Fibroblast of skin of left biceps (primary cell): ENCODE measurements around the gene SRA1.

Source experiments
- DNase-seq, 2 experiments: peaks; one replicate each; pipeline ENCODE4 v3.0.0-alpha.2; 2013; ENCODE audit warnings: low read depth in 2 of 2

Gene SRA1

DNA sequence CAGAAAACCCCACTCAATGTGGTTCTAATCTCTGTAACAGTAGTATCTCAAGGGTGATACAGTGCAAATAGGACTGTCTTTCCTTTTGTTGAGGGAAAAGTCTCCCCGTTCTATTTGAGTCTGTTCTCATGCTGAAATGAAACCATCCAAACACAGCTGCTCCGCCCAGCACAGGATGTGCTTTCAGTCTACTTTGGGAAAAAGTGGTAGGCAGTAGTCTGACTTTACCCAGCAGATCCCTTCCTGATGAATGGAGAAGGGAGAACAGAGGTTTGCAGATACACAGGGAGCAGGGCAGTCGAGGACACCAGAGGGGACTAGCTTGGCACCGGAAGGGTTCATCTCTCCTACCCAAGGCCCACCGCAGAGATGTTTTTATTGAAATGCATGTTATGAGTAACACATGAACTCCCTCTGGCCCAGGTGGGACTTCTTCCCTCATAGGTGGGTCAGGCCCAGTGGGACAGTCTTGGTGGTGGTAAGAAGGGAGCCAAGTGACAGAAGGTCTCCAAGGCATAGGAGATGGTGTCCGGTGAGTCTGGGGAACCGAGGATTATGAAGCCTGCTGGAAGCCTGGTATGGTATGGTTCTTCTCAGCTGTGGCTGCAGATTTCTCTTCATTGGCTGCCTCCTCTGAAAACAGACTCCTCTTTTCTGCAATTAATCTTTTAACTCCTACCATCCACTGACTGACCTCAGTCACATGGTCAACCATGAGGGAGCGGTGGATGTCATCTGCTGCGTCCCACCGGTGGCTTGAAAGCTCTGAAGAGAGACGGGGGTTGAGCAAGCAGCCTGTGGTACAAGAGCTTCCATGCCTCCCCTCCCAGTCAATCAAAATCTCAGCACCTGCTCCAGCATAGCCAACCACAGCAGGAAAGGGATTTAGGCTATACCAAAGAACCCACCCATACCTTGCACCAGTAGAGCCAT is 6.9 kb downstream of the SRA1 start:
- no peak for DNase-seq

DNA sequence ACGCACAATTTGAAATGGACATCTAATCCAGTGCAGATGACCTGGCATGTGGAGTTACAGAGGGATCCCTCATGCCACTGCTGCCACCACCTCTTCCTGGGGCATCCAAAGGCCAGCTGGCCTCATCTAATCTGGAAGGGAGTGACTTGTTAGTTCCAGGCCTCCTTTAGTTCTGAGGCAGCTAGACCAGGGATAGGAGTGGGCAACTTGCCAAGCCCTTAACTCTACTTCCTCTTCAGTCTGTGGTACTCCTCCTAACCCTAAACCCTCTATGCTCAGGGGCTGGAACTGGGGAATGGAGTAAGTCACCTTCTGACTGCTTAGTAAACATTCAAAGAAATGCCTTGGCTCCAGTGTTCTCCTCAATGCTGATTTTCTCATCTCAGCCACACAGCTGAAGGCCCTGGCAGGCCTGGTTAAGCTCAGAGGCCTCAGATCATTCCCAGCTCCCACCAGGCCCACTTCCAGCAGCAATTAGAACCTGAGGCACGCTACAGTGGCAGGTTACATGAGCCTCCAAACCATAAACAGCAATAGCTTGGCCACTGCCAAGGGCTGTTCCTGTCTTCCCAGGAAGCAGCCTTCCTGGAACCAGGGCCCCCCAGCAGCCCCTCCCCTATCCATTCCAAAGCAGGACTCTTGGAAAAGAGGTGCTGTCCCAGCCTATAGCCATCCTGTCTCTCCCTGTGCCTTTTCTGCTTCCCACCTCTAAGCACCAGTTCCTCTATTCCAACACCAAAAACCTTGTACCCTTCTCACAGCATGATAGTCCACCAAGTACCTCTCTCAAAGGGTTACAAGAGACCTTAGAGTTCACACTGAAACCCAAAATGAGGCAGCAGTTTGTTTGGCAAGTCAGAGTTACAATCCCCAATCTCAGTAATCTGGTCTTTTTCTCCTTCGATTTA is 7.8 kb downstream of the SRA1 start:
- no peak for DNase-seq

DNA sequence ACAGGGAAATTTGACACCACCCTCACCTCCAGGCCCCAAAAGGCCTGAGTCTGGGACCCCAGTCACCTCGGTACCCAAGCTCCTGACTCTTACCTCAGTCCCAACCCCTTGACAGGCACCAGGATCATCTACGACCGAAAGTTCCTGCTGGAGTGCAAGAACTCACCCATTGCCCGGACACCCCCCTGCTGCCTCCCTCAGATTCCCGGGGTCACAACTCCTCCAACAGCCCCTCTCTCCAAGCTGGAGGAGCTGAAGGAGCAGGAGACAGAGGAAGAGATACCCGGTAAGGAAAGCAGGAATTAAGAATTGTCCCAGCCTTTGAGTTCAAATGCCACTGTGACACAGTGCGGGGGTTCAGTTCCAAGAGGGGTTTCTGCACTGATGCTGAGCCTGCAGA is 8.5 kb downstream of the SRA1 start:
- no peak for DNase-seq

DNA sequence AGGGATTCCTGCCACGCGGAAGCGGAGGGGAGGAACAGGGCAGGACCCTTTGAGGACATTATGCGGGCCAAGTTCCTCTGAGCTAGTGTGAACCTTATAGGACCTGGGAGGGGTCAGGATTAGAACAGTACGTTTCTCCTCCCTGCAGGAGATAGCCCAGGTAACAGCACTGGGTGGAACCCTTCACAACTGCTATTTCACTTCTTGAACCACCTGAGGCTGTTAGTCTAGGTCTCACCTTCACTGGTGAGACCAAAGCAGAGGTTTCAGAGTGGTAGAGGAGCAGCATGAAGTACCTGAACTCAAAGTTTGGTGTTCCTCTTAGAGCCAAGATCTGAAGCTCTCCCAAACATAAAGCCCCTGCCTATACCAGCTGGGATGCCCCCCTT is 9.0 kb downstream of the SRA1 start:
- DNase-seq, result no peak

DNA sequence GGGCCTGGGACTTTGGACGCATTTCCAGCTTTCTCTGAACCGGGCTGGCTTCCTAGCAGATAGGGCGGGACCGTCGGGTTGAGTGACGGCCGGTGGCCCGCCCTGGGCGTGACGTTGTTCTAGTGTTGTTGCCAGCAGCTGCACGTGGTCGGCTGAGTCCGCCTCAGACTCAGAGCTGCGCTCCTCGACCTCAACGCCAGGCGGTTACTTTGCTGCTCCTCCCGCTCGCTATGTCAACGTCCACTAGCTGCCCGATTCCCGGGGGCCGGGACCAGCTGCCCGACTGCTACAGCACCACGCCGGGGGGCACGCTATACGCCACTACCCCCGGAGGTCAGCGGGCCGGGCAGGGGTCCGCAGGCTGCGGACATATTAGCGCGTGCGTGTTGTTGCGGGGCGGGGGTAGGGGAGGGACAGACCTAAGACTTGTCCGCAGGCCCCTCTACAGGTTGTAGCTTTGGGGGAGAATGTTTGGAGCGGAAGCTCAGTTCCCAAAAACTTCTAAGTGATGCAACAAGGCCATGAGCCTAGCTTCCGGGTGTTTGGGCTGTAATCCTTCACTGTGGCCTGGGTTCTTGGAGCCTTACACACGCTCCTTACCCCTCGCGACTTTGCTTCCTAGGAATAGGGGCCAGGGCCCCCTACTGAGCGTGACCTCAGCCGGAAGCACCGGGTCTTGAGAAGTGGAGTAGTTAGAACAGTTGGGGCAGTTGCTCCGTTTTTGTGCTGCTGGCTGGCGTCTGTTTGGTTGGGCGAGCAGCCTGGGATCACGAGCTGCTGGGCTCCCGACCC is 9.6 kb downstream of the SRA1 start, which contains the start of gene EIF4EBP3:
Gene EIF4EBP3 (plus strand): TSS at position 155 of the 792 bp plus-strand sequence. CDS start 76 bp downstream, at position 231.
- DNase-seq, result peak; percentile 72 to 73

DNA sequence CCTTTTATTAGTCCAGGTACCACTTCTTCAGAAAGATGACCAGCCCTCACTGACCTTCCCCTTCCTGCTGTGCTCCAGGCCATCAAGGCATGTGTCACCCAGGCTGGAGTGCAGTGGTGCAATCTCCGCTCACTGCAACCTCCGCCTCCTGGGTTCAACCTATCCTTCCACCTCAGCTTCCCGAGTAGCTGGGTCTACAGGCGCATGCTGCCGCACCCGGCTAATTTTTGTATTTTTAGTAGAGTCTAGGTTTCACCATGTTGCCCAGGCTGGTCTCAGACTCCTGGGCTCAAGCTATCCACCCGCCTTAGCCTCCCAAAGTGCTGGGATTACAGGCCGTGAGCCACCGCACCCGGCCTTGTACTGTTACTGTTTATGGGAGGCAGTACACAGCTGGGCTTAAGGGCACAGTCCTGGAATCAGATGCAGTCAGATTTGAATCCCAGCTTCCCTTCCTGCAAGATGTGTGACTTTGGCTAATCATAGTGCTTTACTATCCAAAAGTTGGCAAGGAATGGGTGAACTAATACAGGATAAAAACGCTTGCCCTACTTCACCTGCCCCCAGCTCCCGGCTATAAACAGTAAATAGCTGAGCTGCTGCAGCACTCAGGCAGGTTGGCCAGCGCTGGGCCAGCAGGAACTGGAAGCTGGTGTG is 10.3 kb downstream of the SRA1 start:
- no peak for DNase-seq

DNA sequence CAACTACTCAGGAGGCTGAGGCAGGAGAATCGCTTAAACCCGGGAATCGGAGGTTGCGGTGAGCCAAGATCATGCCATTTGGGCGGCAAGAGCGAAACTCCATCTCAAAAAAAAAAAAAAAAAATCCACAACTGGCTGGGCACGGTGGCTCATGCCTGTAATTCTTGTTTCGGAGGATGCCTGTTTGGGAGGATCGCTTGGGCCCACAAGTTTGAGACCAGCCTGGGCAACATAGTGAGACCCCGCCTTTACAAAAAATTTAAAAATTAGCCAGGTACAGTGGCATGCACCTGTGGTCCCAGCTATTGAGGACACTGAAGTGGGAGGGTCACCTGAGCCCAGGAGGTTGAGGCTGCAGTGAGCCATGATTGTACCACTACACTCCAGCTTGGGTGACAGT is 11.7 kb downstream of the SRA1 start:
- no peak for DNase-seq

DNA sequence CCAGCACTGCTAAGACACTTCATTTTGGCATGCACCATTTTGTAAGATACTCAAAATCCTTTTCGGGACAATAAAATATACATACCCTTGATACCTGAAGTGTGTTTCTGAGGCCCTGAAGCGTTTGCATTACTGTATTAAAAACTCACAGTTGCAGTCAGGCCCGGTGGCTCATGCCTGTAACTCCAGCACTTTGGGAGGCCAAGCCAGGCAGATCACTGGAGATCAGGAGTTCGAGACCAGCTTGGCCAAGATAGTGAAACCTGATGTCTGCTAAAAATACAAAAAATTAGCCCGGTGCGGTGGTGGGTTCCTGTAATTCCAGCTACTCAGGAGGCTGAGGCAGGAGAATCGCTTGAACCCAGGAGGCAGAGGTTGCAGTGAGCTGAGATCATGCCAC is 12.3 kb downstream of the SRA1 start:
- DNase-seq, result no peak

DNA sequence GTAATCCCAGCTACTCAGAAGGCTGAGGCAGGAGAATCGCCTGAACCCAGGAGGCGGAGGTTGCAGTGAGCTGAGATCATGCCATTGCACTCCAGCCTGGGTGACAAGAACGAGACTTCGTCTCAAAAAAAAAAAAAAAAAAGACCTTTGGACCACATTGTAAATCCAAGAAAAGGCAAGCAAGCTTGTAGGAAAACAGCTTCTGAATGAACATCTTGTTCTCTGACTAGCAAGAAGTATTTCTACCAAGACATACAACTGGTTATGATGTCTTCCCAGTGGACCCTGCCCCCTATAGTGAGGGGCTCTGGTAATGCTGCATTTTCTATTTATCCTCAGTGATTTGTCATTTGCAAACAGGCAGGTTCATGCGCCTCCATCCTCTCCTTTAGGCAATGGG is 14.3 kb downstream of the SRA1 start:
- DNase-seq, result no peak

DNA sequence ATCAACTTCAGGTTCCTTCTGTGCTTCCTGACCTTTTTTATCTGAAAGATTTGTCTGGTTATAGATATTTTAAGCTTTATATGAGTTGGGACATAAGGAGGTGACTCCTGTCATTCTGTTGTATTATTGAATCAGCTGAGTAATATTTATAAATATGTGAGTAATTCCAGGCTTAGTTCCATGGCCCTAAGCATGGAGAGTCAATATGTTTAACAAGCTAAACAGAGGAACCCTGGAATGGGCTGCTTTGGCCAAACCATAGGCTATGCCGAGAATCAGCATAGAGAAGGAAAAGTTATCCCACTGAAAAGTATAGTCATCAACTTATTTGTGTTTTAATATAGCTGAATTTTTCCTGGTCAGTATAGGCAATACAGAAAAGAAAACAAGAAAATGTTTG is 17.0 kb downstream of the SRA1 start:
- no peak for DNase-seq

DNA sequence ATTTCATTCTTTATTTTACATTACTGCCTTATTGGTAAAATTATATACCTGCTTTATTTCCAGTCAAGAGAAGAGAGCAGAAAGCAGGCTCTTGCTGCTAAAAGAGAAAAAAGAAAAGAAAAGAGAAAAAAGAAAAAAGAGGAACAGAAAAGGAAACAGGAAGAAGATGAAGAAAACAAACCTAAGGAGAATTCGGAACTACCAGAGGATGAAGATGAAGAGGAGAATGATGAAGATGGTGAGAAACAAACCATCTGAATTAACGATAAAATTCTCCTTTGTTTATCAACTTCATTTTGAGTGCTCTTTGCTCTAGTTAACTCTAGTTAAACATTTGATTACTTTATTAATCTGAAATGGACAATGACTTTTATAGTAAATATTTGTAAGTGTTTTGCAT is 33.3 kb downstream of the SRA1 start:
- no peak for DNase-seq

DNA sequence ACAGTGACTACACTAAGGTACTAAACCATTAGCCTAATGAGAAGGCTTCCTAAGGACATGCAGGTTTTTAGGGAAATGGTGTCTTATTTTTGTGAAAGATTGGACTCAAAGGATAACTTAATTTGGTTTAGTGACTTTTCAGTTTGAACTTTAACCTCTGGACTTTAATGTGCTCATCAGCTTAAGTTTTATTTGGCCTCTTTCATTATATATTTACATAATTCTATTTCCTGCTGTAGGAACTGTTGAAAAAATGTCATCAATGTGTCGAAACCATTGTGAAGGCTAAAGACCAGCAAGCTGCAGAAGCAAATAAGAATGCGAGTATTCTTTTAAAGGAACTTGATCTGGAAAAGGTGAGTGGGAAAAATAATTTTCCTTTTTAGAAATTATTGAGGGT is 44.1 kb downstream of the SRA1 start:
- DNase-seq, result no peak

DNA sequence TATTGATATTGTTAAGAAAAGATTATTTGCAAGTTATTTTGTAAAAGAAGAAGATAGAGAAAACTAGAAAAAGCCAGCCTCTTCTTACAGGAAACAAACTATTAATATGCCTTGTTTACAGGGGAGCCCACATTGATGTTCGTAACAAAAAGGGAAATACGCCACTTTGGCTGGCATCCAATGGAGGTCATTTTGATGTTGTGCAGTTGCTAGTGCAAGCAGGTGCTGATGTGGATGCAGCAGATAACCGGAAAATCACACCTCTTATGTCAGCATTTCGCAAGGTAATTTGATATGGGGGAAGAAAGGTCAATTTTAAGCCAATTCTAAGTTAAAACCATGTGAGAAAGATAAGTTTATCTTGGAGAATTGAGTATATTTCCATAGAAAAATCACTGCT is 47.4 kb downstream of the SRA1 start:
- no peak for DNase-seq

DNA sequence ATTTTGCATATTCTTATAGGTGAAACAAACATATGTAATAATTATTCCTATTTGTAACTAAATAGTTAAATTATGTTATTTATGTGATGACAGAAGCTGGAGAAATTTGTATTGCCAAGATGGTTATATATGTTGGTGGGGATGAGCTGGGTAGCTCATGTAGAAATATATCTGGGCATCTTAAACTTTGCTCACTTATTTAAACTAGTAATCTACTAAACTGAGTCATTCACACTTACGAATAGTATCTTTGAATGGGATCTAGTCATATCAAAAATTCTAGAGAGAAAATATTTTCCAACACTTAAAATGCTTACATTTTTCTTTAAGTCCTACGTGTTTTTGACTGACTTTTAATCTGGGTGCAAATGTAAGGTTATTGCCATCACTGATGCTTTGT is 54.4 kb downstream of the SRA1 start:
- no peak for DNase-seq
